ENCODE measurements around the gene ICE2.
"Not testable (repeated sequence)": the region's sequence is repeated elsewhere in the genome, so short reads cannot be mapped to it uniquely, and the experiment has no call there.

Gene ICE2

GRCh38 chr15:60442763-60443162, 36.2 kb downstream of the ICE2 start:
- no peak for DNase-seq

GRCh38 chr15:60442031-60442650, 36.8 kb downstream of the ICE2 start:
- DNase-seq, result no peak

- no peak for DNase-seq
Measured at GRCh38 chr15:60441331-60441730, 37.6 kb downstream of the ICE2 start.

- DNase-seq, result no peak
Measured at GRCh38 chr15:60438646-60439045, 40.3 kb downstream of the ICE2 start.

- no peak for DNase-seq
Measured at GRCh38 chr15:60428935-60429334, 50.0 kb downstream of the ICE2 start.

- no peak for DNase-seq
Measured at GRCh38 chr15:60426870-60427508, 52.0 kb downstream of the ICE2 start.

GRCh38 chr15:60425461-60425860, 53.5 kb downstream of the ICE2 start:
- DNase-seq, result no peak

- DNase-seq, result no peak
Measured at GRCh38 chr15:60424006-60424405, 54.9 kb downstream of the ICE2 start.

GRCh38 chr15:60423537-60423936, 55.4 kb downstream of the ICE2 start:
- no peak for DNase-seq

- DNase-seq, result no peak
Measured at GRCh38 chr15:60421544-60421943, 57.4 kb downstream of the ICE2 start.

- no peak for DNase-seq
Measured at GRCh38 chr15:60420203-60420716, 58.7 kb downstream of the ICE2 start.

- DNase-seq, result no peak
Measured at GRCh38 chr15:60419753-60420152, 59.2 kb downstream of the ICE2 start.

- DNase-seq, result no peak
Measured at GRCh38 chr15:60418096-60418495, 60.8 kb downstream of the ICE2 start.

- no peak for DNase-seq
Measured at GRCh38 chr15:60417112-60417511, 61.8 kb downstream of the ICE2 start.

GRCh38 chr15:60416484-60416883, 62.5 kb downstream of the ICE2 start:
- no peak for DNase-seq

GRCh38 chr15:60414016-60414682, 64.8 kb downstream of the ICE2 start:
- no peak for DNase-seq

GRCh38 chr15:60413231-60413824, 65.6 kb downstream of the ICE2 start:
- no peak for DNase-seq

GRCh38 chr15:60412807-60413206, 66.1 kb downstream of the ICE2 start:
- DNase-seq, result not testable (repeated sequence)

- DNase-seq, result no peak
Measured at GRCh38 chr15:60411774-60412425, 67.0 kb downstream of the ICE2 start.

- DNase-seq, result not testable (repeated sequence)
Measured at GRCh38 chr15:60410350-60410749, 68.6 kb downstream of the ICE2 start.

GRCh38 chr15:60408463-60408981, 70.4 kb downstream of the ICE2 start:
- DNase-seq, result peak; percentile 40

- no peak for DNase-seq
Measured at GRCh38 chr15:60407415-60407805, 71.5 kb downstream of the ICE2 start.

Data from CD4-positive, alpha-beta T cell treated with Interleukin-12 subunit alpha and Interleukin-12 subunit beta, for 1 hour (primary cell).